Measurements from ENCODE around the gene RFNG. TPM values are rescaled to one million over a fixed set of nuclear protein-coding genes. Genes with fewer than 3 reads are reported as not detected.

RFNG gene
- total and polyA plus RNA-seq, 2 of the 13 experiments (the other 11 are each of a cell fraction or from before 2014, with no cell fraction given), result 61.4 to 64.0 TPM

DNA sequence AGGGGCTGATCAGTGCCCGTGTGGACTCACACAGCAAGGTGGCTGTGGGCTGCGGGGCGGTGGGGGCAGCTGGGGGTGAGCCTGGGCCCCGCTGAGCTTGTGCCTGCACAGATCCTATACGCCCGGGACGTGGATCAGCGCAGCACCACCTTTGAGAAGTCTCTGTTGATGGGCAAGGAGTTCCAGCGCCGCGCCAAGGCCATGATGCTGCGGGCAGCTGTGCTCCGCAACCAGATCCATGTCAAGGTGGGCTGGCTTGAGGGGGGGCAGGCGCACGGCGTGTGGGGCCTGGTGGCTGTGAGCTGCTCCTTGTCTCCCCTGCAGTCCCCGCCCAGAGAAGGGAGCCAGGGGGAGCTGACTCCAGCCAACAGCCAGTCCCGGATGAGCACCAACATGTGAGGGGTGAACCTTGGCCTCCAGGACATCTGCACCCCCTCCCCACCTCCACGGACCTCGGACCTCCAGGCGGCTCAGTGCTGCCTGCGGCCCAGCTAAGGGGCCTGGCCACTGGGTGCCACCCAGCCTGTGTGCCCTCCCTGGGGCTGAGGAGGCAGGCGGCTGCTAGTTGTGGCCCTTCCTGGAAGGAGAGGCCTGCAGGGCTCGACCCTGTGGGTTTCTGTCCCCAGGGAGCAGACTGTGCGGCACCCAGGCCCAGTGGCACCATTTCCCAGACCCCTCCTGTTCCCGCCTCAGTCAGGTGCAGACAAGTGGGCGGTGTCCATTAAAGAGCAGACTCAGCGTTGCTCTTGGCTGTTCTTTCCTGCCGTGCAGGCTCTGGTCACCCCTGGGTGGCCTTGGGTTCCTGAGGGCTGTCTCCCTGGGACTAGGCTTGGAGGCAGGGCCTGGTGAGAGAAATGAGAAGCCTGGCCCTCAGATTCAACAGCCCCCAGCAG is 5.4 kb upstream of the RFNG start (continued):
- peak; percentile 59 for TF ChIP-seq ASH2L (IDR thresholded peaks at IDR 0.05; ENCODE audit: insufficient read length, low read depth, low read length)
- peak; percentile 97 for TF ChIP-seq ARNTL (CRISPR knock-in tag; IDR thresholded peaks at IDR 0.05)
- peak; percentile 90 for TF ChIP-seq ZNF501 (CRISPR knock-in tag; IDR thresholded peaks at IDR 0.05)
- no peak for TF ChIP-seq ZNF7 (CRISPR knock-in tag; IDR thresholded peaks at IDR 0.05)
- TF ChIP-seq, protein P1, sequence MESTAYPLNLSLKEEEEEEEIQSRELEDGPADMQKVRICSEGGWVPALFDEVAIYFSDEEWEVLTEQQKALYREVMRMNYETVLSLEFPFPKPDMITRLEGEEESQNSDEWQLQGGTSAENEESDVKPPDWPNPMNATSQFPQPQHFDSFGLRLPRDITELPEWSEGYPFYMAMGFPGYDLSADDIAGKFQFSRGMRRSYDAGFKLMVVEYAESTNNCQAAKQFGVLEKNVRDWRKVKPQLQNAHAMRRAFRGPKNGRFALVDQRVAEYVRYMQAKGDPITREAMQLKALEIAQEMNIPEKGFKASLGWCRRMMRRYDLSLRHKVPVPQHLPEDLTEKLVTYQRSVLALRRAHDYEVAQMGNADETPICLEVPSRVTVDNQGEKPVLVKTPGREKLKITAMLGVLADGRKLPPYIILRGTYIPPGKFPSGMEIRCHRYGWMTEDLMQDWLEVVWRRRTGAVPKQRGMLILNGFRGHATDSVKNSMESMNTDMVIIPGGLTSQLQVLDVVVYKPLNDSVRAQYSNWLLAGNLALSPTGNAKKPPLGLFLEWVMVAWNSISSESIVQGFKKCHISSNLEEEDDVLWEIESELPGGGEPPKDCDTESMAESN (CRISPR knock-in tag; conservative IDR thresholded peaks at IDR 0.05), result peak; percentile 17; the same call in 1 of the 2 replicates
- no peak for TF ChIP-seq PPARG (CRISPR knock-in tag; conservative IDR thresholded peaks at IDR 0.05)
- TF ChIP-seq TMF1 (CRISPR knock-in tag; IDR thresholded peaks at IDR 0.05; ENCODE audit: low read depth), result no peak
- TF ChIP-seq KMT2A (CRISPR knock-in tag; IDR thresholded peaks at IDR 0.05), result peak; percentile 78
- peak; percentile 71 for TF ChIP-seq KAT7 (CRISPR knock-in tag; IDR thresholded peaks at IDR 0.05; ENCODE audit: borderline replicate concordance)
- TF ChIP-seq SP1 (IDR thresholded peaks at IDR 0.05), result no peak
- TF ChIP-seq SP1 (CRISPR knock-in tag; IDR thresholded peaks at IDR 0.05), result peak; percentile 41; the same call in 1 of the 2 replicates
- TF ChIP-seq, protein P2, sequence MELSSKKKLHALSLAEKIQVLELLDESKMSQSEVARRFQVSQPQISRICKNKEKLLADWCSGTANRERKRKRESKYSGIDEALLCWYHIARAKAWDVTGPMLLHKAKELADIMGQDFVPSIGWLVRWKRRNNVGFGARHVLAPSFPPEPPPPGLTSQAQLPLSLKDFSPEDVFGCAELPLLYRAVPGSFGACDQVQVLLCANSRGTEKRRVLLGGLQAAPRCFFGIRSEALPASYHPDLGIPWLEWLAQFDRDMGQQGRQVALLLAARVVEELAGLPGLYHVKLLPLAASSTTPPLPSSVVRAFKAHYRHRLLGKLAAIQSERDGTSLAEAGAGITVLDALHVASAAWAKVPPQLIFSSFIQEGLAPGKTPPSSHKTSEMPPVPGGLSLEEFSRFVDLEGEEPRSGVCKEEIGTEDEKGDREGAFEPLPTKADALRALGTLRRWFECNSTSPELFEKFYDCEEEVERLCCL (CRISPR knock-in tag; IDR thresholded peaks at IDR 0.05; ENCODE audit: borderline replicate concordance), result no peak
- TF ChIP-seq ZNF12 (CRISPR knock-in tag; IDR thresholded peaks at IDR 0.05), result no peak
- TF ChIP-seq SOX13 (IDR thresholded peaks at IDR 0.05), result no peak
- 0 out of 4 replicates have a peak, but pooled peaks of 1 of the 2 experiments have one; percentile 6 for TF ChIP-seq SOX13 (CRISPR knock-in tag; conservative IDR thresholded peaks at IDR 0.05 in 1 of 2, IDR thresholded peaks at IDR 0.05 in 1 of 2)
- no peak for TF ChIP-seq ZNF737 (CRISPR knock-in tag; IDR thresholded peaks at IDR 0.05; ENCODE audit: borderline replicate concordance)
- TF ChIP-seq THYN1 (CRISPR knock-in tag; IDR thresholded peaks at IDR 0.05; ENCODE audit: borderline replicate concordance, low read depth), result no peak
- TF ChIP-seq, protein P3, sequence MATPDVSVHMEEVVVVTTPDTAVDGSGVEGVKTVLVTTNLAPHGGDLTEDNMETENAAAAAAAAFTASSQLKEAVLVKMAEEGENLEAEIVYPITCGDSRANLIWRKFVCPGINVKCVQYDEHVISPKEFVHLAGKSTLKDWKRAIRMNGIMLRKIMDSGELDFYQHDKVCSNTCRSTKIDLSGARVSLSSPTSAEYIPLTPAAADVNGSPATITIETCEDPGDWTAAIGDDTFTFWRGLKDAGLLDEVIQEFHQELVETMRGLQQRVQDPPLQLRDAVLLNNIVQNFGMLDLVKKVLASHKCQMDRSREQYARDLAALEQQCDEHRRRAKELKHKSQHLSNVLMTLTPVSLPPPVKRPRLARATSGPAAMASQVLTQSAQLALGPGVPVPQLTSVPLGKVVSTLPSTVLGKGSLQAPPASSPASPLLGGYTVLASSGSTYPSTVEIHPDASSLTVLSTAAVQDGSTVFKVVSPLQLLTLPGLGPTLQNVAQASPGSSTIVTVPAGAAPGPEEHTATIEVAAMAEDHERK (CRISPR knock-in tag; IDR thresholded peaks at IDR 0.05; ENCODE audit: low read depth), result no peak
- 0 out of 2 replicates have a peak, but pooled peaks have one; percentile 47 for TF ChIP-seq IRX3 (CRISPR knock-in tag; IDR thresholded peaks at IDR 0.05; ENCODE audit: borderline replicate concordance, low read depth)
- TF ChIP-seq TCF7 (IDR thresholded peaks at IDR 0.05; ENCODE audit: low read depth), result no peak
- TF ChIP-seq, protein P4, sequence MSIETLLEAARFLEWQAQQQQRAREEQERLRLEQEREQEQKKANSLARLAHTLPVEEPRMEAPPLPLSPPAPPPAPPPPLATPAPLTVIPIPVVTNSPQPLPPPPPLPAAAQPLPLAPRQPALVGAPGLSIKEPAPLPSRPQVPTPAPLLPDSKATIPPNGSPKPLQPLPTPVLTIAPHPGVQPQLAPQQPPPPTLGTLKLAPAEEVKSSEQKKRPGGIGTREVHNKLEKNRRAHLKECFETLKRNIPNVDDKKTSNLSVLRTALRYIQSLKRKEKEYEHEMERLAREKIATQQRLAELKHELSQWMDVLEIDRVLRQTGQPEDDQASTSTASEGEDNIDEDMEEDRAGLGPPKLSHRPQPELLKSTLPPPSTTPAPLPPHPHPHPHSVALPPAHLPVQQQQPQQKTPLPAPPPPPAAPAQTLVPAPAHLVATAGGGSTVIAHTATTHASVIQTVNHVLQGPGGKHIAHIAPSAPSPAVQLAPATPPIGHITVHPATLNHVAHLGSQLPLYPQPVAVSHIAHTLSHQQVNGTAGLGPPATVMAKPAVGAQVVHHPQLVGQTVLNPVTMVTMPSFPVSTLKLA (IDR thresholded peaks at IDR 0.05), result no peak
- TF ChIP-seq, protein P5, sequence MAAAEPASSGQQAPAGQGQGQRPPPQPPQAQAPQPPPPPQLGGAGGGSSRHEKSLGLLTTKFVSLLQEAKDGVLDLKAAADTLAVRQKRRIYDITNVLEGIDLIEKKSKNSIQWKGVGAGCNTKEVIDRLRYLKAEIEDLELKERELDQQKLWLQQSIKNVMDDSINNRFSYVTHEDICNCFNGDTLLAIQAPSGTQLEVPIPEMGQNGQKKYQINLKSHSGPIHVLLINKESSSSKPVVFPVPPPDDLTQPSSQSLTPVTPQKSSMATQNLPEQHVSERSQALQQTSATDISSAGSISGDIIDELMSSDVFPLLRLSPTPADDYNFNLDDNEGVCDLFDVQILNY (CRISPR knock-in tag; conservative IDR thresholded peaks at IDR 0.05), result no peak
- no peak for TF ChIP-seq SIN3A (IDR thresholded peaks at IDR 0.05; ENCODE audit: borderline replicate concordance, low read depth, low read length)
